ENCODE results near the gene MYO1E.

- TF ChIP-seq CTCF (IDR thresholded peaks at IDR 0.05), result no peak
- no peak for TF ChIP-seq POLR2A (IDR thresholded peaks at IDR 0.05)
These were observed 202.2 kb downstream of the MYO1E start for GRCh38 chr15:59170295-59171066.
